NCI-H1694 treated with DMSO at 0.1 percent for 48 hours (cell line): ENCODE measurements around the gene AKAP8.

Experiments
- DNase-seq: peaks from one replicate; lab custom pipeline; 2025; lab: John Stamatoyannopoulos, UW

The AKAP8 gene

DNA sequence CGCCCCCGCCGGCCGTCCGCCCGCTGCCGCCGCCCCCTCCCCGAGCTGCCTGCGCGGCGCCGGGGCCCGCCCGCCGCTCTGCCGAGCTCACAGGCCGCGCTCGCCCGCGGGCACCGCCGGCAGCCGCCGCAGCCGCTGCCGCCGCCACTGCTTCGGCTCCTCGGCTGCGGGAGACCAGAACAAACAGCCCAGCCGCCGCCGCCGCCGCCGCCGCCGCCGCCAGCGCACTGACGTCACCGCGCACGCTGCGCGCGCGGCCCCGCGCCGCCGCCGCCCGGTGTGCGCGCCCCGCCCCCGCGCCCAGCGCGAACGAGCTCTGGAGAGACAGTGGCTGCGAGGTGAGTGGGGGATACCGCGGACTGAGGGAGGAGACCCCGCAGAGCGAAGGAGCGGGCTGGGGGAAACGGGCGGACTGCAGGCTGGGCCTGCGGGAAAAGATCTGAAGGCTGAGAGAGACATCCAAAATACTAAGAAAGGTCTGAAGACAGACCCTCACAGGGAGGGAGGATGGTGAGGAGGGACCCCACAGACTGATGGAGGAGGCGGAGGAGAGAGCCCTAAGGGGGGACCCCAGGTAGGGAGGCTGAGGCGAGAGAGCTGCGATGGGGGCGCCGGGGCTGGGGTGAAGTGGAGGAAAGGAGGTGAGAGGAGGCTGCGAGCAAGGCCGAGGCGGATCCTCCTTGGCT, 47.1 kb downstream of the AKAP8 start, which contains the start of gene BRD4:
TSS of gene BRD4 (minus strand) at position 229 of the 686 bp plus-strand sequence. CDS start 59,440 bp downstream, outside the sequence.
- DNase-seq = peak; percentile 25

DNA sequence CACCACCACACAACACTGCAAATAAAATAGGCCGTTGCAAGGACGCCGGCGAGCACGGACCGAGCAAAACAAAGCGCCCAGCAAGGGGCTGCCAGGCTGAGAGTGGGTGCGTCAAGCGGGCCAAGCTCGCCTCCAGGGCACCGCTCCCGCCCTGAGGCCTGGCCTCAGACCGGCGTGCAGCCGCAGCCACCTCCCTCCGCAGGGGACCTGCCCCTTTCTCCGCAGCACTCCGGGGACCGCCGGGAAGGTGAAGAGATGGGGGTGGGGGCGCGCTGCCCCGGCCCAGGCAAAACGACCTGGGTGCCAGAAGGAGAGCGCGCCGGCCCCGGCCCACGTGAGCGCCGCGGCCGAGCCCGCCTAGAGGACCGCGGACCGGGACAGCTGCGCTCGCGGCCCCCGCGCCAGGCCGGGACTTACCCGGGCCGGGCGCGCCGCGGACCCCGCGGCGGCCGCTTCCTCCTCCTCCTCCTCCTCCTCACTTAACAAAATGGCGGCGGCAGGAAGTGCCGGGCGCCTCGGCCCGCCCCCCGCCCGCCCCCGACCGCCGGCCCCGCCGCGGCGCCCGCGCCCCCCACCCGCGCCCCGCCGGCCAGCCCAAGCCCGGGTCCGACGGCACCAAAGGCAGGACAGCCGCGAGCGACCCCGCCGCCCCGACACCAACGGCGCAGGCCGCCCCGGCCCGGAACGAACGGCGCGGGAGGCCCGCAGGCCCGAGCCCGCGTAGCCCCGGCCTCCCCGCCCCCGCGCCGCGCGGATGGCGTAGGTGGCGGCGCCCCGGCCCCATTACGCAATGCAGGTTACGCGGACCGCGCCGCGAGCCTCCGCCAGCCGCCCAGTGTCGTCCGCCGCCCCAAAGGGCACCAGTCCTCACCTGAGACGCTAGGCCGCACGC, 47.9 kb downstream of the AKAP8 start:
- no peak for DNase-seq

DNA sequence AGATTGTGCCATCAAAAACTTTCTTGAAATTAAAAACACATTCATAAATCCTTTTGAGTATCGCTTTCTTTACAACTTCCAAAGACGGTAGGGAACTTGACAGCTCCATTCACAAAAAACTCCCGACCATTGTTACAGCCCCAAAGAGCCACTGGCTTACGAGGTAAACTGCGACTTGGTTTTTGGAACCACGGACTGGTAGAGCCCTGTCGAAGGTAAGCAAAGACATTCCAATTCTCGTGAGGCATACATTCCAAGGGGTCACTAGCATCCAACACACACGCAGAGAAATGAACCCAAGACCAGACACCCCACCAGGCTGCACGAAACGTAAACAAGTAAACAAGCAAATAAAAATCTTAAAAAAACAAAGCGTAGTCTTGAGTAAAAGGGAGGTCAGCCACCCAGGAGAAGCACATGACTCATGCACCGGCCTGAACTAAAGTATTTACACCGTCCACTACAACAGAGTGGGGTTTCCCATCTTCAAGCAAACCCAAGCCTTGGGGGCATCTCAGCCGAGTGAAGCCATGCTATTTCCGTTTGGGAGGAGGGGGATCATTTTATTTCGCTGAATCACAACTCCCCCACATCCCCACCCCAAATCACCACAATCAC, 48.7 kb downstream of the AKAP8 start:
- DNase-seq = no peak

DNA sequence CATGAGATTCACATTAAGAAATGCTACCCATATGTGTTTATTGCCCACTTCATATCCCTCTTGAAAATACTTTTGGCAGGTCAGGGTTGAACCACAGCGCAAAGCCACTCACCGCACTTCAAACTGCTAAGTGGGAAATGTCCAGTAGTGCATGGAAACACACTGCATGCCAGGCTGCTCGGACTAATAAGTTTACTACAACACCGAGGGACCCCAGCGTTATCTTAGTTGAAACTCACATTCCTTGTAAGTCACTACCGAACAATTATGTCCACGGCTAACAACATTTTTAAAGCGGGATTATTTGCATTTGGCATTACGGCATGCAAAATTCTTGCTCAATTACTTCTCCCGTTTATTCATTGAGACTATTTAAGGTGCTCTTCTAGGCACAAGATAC, 51.3 kb downstream of the AKAP8 start:
- no peak for DNase-seq

DNA sequence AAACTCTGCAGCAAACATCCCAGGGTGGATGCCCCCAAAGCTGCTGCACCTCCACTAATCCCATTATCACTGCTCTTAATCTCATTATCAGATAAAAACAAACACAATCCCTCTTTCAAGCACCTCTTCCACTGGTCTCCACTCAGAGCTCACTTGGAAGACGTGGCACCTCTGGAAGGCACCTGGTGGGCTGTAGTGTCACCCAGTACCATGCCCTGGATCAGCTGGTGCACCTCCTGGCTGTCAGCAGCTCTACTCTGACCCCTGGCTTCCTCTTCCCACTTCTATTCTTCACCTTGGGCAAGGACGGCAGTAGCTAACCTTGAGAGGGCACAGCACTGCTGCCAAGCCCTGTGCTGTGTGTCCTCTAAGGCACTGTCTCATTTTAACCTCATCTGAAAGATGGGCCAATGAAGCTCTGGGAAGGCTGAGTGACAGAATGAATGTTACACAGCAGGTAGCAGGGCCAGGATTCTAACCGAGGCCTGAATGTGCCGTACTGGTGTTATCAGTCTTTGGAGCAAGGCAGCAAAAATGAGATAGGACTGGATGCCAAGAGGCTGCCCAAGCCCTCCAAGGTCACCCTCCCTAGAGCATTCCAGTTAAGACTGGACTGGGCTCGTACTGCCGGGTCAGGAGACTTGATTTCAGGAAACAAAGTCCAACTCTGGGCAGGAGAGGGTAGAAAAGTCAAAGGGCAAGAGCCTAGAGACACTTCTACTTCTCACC, 54.6 kb downstream of the AKAP8 start:
- DNase-seq = no peak

DNA sequence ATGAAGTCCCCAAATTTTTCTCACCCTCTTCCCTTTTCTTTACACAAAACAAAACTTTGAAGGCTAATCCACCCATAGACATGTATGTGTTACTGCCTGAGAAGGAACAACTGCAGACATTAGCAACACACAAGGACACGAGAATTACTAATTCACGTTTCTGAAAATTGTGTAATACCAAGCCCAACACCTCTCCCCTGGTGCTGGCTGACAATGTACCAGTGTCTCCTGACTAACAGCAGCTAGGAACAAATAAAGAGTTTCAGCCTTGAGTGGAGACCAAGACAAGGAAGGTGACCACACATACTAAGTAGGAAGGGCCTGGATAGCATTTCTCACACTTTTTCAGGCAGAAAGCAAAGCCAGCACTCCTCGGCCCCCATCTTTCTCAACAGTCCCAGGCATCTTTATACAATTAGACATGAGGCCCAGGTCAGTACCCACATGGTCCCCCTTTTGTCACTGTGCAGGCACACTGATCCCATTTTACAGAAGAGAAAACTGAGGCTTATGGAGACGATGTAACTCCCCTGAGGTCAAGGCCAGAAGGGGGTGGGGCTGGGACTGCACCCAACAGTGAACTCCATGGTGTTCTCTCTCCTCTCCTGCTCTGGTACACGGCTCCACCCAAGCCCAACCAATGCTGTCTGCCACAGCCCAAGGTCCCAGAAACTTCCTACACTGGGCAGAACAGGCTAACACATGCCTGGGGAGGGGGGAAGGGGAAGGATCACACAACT, 55.9 kb downstream of the AKAP8 start:
- DNase-seq = no peak

DNA sequence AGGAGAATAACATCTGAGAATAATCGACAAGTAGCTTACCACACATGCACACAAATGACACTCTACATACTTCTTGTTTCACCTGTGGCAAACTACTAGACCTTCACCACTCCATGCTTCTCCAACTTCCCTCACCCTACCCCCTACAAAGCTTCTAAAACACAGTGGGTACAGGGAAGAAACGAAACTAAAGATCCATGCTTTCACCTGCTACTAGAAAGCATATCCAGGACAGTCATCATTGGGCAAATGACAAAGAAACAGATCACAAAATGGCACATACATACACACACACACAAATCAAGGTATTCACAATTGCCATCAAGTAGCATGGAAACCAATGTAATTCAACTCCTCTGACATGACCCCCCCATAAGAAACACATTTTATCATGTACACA, 57.8 kb downstream of the AKAP8 start:
- DNase-seq = no peak

DNA sequence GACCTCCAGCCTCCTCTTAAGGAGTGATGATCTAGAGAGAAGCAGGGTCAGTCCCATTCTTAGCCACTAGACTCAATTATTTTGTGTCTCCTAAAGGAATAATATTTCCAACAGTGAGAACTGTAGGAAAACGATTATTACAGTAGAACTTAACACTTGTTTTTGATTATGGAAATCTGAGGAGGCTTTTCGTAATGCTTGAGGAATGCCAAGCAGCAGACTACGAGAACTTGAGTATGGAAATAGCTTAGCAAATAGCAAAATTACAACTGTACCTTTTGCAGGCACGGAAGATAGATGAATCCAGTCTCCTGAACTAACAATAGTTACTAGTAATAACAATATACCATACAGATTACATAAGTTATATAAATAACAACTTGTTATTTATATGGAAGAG, 59.5 kb downstream of the AKAP8 start:
- no peak for DNase-seq

DNA sequence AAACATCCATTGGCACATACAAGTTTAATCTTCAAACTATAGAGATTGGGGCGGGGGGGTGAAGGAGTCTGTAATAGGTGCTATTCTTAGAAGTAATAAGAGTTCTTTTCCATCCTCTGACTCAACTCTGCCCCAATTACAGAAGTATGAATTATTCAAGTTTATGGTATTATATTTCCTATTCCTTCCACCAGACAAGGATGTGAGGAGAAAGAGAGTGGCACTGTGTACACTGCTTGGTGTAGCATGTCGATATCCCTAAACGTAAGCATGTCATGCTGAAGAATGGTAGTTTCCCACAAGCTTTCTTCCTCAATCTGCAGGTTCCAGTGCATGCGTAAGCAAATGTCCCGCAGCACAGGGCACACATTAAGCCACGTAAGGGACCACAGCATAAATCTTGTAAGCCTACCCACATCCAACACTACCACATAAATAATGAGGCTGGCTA, 61.3 kb downstream of the AKAP8 start:
- DNase-seq = no peak

DNA sequence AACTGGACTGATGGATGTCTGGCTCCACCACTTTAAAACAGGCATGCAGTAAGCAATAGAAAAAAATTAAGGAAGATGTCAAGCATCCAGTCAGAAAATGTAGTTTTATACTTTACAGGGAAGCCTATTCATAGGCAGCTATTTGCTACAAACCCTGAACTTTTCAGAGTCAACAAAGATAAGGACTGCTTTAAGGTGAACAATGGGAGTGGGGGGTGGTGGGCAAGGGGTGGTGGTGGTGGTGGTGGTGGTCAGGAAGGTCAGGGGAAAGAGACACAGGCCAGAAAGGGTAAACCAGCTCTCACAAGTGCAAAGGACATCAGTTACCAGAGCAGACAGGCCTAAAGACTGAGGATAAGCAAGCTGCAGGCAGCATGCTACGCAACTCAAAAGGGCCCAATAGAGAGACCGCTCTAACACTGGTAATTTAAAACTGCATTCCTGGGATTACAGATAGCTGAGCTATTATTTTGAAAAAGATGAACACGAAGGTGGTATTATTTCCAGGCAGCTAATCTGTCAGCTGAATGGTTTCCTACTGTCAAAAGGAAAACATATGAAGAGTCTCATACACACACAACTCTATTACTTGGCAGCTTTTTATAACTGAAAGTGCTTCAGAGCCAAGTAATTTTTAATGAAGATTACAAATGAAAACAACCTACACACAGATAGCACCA, 62.1 kb downstream of the AKAP8 start:
- DNase-seq = no peak

DNA sequence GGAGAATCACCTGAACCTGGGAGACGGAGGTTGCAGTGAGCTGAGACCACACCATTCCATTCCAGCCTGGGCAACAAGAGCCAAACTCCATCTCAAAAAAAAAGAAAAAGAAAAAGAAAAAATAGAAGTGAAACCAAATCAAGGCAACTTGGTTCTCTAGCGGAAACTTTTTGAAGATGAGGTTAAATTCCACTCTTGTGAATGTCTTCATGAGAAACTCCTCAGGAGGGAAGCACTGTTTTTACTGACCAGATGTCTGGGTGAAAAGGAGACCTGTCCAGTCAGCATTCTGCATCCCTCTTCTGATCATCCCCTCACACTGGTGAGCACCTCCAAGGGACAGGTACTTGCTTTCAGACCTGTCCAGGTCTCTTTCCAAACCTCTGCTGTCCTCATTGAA, 63.1 kb downstream of the AKAP8 start:
- no peak for DNase-seq

DNA sequence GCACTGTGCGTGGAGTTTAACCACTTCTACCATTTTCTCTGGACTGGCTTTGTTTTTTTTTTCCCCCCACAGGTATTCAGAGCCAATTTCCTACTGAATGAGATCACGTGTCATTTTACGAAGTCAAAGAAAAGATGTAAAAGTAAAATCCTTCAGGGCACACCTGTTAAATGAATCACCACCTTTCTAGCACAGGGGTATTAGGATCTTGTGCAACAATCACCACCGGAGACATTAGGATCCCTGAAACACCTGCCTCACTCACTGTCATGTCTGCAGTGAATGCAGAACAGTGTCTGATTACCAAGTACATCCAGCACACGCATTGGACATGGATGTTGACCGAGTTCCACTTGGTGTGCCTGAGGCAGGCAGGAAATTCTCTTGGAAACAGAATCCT, 64.5 kb downstream of the AKAP8 start:
- no peak for DNase-seq

DNA sequence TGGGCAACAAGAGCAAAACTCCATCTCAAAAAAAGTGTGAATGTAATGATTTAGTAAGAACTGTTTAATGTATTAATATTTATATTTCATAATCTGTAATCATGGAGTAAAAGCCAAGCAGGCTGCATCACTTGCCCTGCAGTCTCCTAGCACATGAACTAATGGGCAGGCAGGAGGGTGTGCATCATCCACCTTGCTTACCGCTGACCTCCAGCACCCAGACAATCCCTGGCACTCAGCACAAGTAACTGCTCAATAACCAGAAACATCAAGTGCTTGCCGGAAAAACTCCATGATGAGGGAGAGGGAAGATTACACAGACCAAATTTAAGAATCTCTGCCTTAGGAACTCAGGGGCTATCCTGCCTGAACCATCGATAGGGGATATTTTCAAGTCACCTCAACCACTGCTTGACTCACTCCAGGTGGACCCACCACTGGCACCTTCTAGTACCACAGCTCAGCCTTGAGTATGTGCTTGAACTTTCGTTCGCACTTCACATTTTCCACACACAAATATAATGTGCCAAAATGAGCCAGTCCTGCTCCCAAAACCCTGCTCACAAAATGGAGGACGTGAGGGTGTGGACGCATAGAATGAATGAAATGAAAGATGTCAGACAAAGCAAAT, 65.8 kb downstream of the AKAP8 start:
- no peak for DNase-seq

DNA sequence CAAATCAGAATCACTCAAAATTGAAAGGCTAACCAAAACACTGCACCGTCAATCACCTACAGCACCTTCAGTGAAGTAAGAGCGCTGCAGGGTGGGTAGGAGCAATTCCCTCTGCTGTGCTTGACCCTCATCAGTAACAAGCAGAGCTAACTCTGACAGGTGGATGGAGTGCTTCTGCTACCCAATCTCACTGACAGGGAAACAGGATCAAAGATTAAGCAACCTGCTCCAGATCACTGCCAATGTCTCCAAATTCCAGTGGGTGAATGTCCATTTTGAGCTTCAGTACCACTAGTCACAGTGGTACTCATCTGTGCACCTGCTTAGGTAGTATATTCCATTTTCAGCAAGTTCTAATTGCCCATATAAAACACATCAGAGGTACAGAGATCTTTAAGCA, 72.4 kb downstream of the AKAP8 start:
- no peak for DNase-seq

DNA sequence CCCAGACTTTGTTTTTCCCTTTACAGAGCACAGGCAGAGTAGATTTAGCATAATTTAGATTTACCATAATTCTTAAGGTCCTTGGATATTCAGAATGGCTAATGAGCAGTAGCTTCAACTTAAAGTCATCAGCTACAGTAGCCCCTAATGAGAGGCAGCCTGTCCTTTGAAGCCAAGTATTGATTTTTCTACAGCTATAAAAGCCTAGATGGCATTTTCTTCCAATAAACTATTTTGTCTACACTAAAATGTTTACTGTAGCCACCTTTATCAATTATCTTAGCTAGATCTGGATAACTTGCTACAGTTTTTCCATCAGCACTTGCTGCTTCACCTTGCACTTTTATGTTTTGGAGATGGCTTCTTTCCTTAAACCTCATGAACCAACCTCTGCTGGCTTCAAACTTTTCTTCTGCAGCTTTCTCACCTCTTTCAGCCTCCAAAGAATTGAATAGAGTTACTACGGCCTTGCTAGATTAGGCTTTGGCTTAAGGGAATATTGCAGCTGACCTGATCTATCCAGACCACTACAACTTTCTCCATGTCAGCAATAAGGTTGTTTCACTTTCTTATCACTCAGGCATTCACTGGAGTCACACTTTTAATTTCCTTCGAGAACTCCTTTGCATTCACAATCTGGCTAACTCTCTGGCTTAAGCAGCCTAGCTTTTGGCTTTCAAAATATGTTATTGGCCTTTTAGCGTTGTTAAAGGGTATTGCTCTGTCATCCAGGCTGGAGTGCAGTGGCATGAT, 73.8 kb downstream of the AKAP8 start:
- DNase-seq = no peak

DNA sequence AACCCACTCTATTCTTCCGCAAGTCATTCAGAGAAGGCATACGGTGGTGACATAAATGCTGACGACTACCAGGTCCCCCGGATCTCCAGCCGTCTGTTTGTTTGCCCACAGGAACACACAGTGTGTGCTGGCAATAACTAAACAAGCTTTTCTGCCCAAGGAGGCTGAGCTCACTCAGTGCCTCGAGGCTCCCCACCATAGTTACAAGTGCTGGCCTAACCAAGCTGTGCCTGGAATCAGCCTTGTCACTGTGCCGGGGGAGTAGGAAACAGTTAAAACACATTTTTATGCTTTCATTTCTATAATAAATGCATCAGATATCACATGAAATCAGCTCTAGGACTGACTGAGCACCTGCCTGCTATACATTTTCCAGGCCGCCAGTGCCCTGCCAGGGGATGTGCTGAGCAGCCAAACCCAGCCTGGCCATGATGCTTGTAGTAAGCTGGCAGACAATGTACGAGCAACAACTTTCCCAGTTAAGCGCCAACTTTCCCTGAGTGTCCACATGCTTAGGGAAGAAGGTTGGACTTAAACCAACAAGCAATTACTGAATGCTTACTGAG, 75.4 kb downstream of the AKAP8 start:
- DNase-seq = no peak
